Activated CD4-positive, alpha-beta T cell treated with anti-CD3 and anti-CD28 coated beads for 1 hour (primary cell): ENCODE data around the gene DOK7.

Source experiments
- DNase-seq: peaks from one replicate; pipeline ENCODE4 v3.0.0-alpha.2; 2020

The DOK7 gene

DNA sequence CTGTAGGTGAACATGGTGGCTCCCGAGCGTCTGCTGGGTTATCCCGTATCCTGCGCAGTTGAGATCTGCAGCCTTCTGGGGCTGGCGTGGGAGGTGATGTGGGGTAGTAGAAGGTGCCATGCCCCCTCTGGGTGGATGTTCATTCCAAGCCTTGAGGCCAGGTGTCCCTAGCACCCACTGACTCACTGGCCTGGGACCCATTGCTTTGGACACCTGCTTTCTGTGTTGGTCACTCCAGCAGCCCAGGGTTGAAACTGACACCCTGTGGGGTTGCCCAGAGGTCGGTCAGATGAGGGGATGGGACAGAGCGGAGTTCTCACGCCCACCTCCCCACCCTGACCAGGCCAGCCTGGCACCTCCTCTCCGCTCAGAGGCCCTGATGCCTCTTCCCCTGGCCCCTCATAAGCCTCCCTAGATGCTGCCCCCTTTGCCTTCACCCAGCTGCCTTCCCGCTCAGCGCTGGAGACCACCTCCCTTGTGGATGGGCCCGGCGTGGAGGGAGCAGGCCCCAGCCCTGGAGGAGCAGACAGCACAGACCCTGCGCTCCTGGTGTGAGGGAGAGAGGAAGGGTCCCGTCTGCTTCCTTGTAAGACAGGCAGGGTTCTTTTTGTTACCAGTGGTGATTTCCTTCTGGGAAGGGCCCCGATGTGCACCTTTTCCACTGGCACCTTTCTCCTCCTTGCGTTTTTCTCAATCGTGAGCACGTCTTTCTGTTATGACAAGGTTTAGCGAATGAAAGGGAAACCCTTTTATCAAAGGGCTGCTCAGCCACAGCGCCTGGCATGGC is 2.0 kb downstream of the DOK7 start:
- DNase-seq, result no peak

DNA sequence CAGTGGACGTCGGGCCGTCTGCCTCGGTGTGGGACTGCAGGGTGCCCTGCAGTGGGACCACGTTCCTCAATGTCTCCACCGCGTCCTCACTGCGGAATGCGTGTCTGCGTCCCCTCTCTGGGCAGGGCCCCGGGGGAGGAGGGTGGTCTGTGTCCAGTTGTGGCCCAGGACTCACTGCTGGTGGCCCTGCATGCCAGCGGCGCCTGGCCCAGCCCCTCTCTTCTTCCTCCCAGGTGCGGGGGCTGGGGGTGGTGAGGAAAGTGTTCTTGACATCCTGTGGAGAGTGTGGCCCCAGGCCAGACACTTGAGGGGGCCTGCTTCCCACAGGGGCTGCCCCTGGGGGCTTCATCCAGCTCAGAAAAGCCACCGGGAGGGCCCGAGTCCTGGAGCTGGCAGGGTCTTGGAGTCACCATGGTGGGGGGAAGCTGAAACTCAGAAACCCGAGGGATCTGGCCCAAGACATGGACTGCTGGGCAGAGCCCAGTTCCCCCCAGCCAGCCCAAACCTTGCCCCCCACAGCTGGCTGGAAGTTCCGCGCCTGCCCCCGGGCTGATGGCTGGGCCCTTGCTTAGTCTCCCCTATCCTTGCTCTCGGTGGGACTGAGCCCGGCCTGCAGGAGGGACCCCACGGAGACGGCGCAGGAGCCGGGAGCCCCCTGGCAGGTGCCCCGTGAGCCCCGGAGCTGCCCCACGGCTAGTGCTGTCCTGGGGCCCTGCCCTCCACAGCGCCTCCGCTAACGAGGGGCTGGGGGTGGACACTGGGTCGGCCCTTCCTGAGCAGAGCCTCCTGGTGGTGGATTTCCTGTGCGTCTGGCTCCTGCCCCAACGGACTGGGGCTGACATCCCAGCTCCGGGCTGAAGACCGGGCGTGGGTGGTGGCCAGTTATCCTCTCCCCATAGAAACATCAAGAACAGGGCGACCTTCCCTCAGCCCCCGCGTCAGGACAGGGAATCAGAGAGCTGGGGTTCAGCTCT is 2.9 kb downstream of the DOK7 start:
- no peak for DNase-seq

DNA sequence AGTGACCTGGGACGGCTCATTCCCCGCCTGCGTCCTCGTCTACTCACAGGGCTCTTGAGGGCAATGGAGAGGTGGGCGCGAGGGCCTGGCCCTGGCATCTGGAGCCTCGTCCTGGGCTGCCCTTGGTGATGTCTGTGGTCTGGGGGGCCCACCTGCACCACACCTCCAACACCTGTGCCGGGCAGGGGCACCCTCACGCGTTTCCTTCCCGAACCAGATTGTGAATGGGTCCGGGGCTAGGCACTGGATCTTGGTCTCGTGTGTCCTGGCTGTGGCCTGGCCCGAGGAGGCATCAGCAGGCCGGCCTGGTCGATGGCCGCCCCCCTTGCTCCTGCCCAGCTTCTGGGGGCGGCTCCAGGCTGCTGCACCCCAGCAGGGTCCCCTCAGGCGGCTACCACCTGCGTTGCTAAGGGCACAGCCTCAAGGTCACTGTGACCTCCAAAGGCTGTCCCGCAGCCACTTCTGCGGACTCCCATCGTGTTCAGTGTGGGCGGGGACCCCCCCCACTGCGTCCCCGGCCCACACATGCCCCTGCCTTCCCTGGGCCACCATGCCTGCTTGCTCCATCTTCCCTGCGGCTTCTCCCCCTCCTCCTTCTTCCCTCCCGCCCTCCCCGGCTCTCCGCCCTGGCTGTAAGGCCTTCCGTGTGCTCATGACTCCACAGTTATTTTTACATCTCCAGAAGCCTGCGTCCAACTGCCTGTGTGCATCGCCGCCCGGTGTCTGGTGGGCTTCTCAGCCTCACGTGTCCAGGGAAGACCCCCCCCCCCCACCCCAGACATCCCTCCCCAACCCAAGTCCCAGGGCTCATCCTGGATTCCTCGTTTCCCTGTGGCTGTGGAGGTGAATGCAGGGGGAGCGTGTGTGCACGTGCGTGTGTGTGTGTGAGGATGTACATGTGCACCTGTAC is 3.8 kb downstream of the DOK7 start:
- no peak for DNase-seq

DNA sequence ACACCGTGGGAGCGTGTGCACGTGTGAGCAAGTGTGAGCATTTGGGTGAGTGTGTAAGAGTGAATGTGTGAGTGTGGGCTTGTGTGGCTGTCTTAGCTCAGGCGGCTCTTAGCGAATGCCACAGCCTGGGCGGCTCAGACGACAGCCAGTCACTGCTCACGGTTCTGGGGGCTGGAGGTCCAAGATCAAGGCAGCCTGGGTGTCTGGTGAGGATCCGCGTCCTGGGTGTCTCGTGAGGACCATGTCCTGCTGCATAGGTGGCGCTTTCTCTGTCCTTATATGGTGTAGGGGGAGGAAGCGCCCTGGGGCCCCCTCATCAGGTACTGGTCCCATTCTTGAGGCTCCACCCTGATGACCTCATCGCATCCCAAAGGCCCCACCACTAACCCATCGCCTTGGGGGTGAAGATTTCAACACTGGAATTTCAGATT is 4.5 kb downstream of the DOK7 start:
- no peak for DNase-seq

DNA sequence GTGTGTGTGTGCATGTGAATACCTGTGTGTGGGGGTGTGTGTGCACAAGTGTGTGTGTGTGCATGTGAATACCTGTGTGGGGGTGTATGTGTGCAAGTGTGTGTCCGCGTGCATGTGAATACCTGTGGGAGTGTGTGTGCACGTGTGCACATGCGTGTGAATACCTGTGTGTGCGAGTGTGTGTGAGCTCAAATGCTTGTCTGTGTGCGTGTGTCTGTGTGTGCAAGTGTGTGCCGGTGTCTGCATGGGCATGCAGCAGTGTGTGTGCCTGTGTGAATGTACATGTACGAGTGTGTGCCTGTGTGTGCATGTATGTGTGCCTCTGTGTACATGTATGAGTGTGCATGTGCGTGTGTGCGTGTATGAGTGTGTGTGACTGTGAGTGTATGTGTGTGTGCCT is 5.0 kb downstream of the DOK7 start:
- no peak for DNase-seq

DNA sequence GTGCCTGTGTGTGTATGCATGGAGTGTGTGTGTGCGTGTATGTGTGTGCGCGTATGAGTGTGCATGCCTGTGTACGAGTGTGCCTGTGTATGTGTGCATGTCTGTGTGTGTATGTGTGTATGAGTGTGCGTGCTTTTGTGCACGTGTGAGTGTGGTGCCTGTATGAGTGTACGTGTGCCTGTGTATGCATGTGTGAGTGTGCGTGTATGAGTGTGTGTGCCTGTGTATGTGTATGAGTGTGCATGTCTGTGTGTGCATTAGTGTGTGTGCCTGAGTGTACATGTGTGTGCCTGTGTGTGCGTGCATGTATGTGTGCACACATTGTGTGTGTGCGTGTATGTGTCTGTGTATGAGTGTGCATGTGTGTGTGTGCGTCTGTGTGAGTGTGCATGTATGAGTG is 5.7 kb downstream of the DOK7 start:
- DNase-seq, result no peak

DNA sequence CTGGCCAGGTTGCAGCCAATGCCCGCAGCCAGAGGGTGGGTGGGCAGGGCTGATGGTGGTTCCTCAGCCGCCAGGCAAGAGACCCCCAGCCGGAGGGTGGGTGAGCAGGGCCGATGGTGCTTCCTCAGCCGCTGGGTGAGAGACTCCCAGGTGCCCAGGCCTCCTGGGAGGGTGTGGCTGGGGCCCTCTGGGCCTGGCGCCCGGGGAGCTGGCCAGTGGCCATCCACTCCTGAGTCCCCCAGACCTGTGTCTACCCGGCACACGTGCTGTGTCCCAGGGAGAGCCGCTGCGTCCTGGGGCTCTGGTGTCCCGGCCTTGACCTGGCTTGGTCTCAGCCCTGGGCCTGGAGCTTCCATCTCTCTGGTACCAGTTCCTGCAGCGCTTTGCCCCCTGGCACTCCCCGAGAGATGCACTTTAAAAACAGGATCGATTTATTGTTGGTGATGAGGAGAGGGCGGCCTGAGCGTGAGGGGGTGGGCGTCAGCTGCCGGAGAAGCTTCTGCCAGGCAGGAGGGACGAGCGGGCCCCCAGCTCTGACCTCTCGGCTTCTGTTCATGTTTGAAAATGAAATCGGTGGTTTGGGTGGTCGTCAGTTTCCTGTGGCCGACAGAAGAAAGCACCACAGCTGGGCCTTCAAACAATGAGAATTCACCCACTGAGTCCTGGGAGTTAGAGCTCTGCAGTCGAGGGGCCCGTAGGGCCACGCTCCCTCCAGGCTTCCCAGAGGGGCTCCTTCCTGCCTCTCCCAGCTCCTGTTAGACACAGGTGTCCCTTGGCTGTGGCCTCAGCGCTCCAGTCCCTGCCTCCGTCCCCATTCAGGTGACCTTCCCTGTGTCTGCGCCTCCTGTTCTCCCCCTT is 6.5 kb downstream of the DOK7 start:
- DNase-seq, result no peak

DNA sequence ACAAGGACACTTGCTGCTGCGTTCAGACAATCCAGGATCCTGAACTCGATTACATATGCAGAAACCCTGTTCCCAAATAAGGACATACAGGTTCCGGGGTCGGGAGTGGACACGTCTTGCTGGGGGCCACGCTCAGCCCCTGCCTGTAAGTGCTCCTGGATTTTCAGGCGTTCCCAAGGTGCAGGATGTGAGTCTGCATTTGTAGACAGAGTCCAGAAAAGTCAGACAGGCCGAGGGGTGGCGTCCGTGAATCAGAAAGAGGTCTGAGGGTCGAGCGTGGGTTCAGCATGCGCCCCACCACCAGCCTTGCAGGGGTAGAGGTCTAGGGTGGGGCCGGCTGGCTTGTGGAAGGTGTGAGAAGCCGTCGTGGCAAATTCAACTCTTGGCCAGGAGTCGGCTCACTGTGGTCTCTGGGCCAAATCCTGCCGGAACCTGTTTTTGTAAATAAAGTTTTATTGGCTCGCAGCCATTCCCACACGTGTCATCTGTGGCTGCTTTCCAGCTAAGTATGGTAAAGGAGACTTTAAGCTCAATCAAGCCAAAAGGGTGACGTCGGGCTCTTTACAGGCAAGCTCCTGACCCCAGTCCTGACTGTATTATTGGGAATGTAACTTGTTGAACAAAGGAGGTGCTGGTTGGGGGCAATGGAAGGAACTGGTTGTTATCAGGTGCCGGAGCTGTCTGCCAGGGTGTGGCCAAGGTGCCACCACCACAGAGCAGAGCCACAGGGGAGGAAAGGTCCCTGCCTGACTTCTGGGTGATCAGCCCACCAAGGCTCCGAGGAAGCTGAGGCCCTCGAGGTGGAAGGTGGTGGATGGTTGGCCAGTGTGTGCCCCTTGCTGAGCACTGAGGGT is 7.4 kb downstream of the DOK7 start:
- DNase-seq, result no peak

DNA sequence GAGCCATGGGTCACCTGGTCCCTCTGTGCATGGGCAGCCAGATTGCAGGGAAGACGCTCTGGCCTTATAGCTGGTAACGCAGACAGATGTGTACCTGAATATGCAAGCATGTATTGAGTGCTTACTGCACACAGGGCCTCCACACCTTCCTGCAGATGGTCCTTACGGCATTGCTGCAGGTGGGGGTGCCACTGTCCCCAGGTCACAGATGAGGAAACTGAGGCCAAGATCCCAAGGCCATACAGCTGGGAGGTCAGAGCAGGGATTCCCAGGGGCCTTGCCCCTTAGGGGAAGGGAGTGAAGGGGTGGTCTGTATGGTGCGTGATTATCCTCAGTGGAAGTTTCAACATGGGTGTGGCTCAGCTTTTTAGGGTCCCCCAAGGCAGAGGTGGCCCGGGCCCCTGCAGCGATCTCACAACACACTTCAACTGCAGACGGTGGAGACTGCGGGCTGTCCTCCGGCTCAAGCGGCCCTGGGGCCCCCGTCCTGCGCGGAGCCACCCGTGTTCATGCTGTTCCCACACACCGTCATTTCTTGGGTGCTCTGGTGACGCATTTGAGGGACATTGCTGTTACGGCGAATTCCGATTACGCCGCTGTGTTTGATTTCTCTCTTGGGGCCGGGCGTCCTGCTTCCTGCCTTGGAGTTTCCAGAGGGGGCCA is 8.1 kb downstream of the DOK7 start:
- no peak for DNase-seq

DNA sequence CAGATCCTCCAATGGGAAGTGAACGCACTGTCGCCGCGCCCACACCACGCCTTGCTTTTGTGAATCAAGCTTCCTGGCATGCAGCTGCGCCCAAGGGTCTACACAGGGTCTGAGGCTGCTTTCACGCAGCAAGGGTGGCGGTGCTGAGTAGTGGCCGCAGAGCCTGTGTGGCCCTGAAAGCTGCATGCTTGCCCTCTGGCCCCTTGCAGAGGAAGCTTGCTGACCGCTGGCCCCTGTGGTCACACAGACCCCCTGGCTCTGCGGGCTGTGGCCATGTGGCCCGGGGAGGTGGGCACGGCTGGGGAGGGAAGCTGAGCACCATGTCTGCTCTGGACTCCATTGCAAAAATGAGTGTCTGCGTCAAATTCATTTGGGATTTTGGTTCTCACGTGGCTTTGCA is 8.8 kb downstream of the DOK7 start:
- no peak for DNase-seq

DNA sequence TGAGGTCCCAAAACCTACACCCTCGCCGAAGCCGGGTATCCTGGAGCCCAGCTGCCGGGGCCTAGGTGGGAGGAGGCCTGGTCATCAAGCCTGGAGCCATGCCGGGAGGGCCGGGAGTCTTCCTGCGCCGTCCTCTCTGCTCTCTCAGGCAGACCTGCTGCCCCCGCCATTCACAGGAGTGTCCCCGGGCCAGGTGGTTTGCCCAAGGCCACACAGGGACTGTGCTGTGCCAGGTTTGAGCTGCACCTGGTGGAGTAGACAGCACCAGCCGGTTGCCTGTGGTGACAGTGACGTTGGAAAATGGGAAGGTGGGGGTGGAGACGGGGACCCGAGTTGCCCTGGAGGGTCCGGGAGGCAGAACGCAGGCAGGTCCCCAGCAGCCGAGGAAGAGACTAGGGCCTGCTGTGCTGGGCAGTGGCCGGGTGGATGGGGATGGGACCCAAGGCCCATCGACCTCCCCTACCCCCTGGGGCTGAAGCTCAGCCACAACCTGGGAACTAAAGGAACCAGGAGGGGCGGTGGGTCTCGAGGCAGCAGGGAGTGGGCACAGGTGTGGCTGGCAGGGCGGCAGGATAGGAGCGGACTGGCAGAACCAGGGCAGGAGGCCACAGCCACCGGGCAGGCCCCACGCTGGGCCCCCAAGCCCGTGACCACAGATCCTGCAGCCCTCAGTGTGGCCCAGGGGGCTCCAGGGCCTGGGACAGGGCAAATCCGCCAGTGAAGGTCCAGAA is 9.5 kb downstream of the DOK7 start:
- no peak for DNase-seq

DNA sequence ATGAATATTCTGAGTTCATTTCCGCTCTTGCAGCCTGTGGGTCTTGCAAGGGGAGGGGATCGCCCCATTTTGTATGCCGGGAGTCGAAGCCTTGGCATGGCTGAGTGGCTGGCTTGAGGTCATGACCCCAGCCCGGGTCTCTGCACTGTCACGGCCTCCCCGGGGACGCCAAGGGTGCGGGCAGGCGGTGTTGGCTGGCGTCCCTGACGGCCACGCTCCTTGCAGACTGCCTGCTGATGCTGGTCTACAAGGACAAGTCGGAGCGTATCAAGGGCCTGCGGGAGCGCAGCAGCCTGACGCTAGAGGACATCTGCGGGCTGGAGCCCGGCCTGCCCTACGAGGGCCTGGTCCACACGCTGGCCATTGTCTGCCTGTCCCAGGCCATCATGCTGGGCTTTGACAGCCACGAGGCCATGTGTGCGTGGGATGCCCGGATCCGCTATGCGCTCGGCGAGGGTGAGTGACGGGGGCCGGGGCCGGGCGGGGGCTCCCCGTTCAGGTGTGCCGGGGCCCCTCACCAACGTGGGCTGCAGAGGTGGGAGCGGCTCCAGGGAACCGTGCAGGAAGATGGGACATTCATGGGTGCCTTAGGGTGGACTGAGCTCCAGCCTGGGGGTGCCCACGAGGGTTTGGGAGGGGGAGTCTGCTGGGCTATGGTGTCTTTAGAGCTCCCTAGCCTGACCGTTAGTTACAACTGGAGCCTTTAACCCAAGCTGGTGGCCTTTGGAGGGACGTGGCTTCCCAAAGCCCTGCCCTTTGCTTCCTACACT is 10.3 kb downstream of the DOK7 start:
- no peak for DNase-seq

DNA sequence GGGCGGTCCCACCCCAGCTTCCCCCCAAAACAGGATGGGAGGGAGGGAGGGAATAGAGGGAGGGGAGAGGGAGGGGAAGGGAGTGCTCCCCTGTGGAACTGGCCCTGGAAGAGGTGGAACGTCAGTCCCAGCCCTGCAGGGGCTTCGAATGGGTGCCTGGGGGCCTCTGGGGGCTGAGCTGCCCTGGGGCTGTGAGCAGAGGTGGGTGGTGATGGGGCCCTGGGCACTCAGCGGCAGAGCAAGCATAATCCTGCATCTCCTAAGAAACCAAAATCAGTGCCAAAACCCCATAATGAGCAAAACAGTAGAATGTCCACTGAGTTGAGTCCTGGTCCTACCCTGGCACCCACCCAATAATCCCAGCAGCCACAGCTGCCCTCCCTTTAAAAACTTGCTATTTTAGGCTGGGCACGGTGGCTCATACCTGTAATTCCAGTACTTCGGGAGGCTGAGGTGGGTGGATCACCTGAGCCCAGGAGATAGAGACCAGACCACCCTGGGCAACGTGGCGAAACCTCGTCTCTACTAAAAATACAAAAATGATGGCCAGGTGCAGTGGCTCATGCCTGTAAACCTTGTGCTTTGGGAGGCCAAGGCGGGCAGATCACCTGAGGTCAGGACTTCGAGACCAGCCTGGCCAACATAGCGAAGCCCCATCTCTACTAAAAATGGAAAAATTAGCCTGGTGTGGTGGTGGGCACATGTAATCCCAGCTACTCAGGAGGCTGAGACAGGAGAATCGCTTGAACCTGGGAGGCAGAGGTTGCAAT is 11.1 kb downstream of the DOK7 start:
- no peak for DNase-seq

DNA sequence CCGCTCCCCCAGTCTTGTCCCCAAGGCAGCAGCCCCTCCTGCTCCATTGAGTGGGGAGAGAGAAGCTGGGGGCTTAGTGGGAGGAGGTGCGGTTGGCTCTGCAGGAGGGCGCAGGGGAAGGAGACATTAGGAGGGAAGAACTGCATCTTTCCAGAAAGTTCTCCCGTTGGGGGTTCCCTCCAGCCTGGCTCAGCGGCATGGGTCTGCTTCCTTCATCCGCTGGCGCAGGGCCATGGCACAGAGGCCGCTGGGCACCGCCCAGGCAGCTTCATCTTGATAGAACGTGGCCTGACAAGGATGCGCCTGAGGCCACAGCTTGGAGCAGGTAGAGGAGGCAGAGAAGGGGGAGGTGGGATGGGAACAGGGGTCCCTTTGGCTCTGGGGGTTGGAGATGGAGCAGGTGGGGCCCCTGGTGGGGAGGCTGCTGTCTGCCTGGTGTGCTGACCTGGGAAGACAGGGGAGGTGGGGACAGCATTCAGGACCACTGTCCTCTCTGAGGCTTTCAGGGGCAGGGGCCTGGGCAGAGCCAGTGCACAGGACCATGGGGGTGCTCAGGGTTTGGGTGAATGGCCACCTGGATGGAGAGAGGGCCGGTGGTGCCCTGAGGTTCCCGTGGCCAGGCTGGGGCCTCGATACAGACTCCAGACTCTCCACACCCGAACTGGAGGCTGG is 12.1 kb downstream of the DOK7 start:
- DNase-seq, result no peak

DNA sequence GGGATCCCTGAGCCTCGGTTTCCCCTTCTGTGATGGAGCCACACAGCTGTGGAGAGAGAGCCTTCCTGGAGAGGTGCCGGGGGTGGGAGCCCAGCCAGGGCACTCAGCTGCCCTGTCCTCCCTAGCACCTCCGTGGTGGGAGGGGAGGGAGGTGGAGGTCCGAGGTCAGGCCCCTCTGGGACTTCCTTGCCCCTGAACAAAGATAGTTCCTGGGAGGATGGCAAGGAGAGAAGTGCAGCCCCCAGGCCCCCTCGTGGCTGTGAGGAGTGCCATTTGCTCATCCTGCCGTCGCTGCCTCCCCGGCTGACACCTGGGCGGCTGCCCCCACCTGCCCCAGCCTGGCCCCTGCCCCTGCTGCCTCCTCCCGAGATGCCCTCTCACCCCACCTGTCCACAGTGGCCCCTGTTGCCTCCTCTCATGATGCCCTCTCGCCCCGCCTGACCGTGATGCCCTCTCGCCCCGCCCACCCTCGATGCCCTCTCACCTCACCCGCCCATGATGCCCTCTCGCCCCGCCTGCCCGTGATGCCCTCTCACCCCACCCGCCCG is 12.7 kb downstream of the DOK7 start:
- no peak for DNase-seq

DNA sequence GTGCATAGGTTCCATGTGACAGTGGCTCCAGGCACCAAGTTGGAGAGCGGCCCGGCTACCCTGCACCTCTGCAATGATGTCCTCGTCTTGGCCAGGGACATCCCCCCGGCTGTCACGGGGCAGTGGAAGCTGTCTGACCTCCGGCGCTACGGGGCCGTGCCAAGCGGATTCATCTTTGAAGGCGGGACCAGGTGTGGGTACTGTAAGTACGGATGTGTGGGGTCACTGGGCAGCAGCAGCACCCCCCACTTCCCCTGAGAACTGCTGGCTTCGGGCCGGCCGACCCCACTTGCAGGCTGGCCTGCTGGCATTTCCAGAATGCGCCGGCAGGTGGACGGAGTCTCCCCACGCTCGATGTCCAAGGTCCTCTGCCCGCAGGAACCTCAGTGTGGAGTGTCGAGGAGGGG is 13.2 kb downstream of the DOK7 start:
- DNase-seq, result no peak
